Measurements from ENCODE around the gene MS4A13.

GRCh38 chr11:60498853-60499252 is 16.3 kb upstream of the MS4A13 start:
- no peak for TF ChIP-seq POLR2AphosphoS5 (IDR thresholded peaks at IDR 0.05; ENCODE audit: low read depth, low read length)
- TF ChIP-seq TAF1 (IDR thresholded peaks at IDR 0.05; ENCODE audit: borderline replicate concordance, insufficient read depth, low read length) = no peak
- no peak for TF ChIP-seq REST (IDR thresholded peaks at IDR 0.05; ENCODE audit: insufficient read depth in 1 of 2, low read depth in 2 of 2, low read length in 2 of 2)

Measured in PFSK-1 (cell line).